Coronary artery (tissue), 2 donors: ENCODE data around the gene ADCY6.

Experiments used
- DNase-seq: peaks from one replicate; pipeline ENCODE4 v3.0.0-alpha.2; 2017; ENCODE audit warnings: low spot score
- H3K27ac ChIP-seq, 2 donors: fragments of 200-600 bp; sonication (generic); one replicate each; pipeline ENCODE4 v1.5.1; 2016 to 2019
- H3K4me3 ChIP-seq: fragments of 200-600 bp; sonication (generic); 2 replicates; pipeline ENCODE4 v1.5.1; 2016; ENCODE audit warnings: mild to moderate bottlenecking, moderate library complexity
- CTCF ChIP-seq: fragments of 200-600 bp; sonication (generic); IDR thresholded peaks from one replicate; pipeline ENCODE4 v1.5.1; 2019; ENCODE audit warnings: antibody characterized with exemption

Gene ADCY6

DNA sequence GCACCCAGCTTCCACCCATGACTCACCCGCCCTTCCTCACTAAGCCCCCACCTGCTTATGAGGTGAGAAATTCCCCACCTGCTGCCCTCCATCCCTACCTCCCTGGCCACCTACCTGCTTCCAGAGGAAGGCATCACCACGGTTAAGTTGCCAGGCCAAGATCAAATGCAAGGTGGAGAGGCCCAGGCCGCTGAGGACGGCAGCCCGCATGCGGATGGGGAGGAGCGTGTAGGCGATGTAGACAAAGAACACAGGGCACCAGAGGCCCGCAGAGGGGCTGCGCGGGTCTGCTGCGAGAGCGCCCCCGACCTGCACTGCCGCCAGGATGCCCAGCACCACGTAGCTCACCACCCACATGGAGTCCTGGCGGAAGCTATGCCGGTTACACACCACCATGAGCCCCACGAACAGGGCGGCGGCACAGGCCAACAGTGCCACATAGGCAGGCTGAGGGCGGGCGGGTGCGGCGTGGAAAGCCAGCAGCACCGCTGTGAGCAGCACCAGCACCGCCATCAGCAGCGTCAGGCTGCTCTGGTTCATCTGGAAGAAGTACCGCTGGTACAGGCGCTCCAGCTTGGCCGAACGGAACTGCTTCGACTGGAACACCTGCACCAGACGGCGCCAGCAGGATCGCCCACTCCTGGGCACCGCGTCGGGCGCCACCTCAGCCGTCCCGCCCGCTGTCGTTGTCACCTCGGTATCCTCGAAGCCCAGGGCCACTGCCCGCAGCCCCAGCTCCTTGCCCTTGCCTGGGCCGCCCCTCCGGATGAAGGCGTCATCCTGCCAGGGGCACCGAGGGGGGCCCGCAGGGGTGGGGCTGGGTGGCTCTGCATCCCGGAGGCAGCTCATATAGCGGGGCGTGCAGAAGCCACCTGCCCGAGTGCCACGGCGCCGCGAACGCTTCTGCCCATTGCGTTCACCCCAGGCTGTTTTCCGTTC is 6.2 kb downstream of the ADCY6 start:
- Histone ChIP-seq H3K4me3 (peak overlapping the region; percentile 6), H3K27ac (peak overlapping the region; percentile 87 to 98)
- DNase-seq, result no peak
- TF ChIP-seq CTCF, result no peak

- DNase-seq, result no peak
- TF ChIP-seq CTCF, result no peak
- Histone ChIP-seq H3K4me3 (peak overlapping the region; percentile 6), H3K27ac (peak overlapping the region; percentile 87 to 98)
Measured at GRCh38 chr12:48781750-48782456, 7.0 kb downstream of the ADCY6 start.

- no peak for DNase-seq
- Histone ChIP-seq H3K27ac (peak overlapping the region; percentile 87 to 98), H3K4me3 (peak overlapping the region; percentile 49)
Measured at GRCh38 chr12:48780381-48781025, 8.4 kb downstream of the ADCY6 start.

GRCh38 chr12:48779869-48780268 is 9.0 kb downstream of the ADCY6 start:
- no peak for TF ChIP-seq CTCF
- DNase-seq, result peak; percentile 94
- H3K27ac ChIP-seq, result peak overlapping the region; percentile 87 to 98
- peak overlapping the region; percentile 49 for H3K4me3 ChIP-seq

More at GRCh38 chr12:48780381-48781025, 8.4 kb downstream of the ADCY6 start:
- no peak for TF ChIP-seq CTCF

DNA sequence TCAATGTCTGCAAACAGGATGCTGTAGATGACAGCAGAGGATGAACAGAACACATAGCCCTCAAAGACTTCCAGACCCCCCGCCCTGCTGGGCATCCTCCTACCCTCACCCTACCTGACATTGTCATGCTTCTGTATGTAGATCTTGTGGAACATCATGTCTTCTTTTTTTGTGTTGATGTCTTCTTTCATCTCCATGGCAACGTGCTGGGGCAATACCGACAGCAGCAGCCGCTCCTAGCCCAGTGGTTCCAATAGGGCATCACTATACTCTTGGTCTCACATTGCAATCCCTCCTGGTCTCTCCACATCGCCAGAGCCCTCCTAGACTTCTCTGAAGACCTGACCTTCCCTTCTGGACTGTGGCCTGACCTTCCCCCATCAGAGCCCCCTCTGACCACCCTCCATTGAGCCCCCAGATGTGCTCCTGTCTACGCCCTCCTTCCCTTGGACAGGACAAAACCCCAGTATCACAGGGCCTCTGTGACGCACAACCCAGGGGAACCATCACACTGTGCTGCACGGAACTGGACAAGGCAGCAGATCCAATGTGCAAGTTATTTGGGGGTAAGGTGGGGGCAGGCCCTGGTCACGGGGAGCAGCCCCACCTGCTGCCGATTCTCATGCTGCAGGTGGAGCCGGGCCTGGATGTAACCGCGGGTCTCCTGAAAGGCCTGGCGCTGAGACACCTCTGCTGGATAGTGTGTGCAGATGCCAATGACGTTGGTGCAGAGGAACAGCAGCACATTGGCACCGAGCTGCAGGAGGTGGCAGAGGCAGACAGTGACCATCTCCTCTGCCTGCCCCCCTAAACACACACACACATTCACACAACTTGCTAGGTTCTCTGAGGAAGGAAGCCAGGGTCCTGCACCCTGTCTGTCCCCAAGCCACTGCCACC is 11.1 kb downstream of the ADCY6 start:
- no peak overlapping the region for H3K4me3 ChIP-seq
- no peak overlapping the region for H3K27ac ChIP-seq
- no peak for DNase-seq
- no peak for TF ChIP-seq CTCF

GRCh38 chr12:48776956-48777355 is 11.9 kb downstream of the ADCY6 start:
- no peak for DNase-seq
- no peak overlapping the region for H3K4me3 ChIP-seq
- no peak overlapping the region for H3K27ac ChIP-seq
- no peak for TF ChIP-seq CTCF
